SIG-M5 treated with dmso at 0.1 percent for 504 hours (cell line): ENCODE results near the gene PHYKPL.
A peak's percentile ranks its signal among the peaks of the same experiment; 100 is the strongest.

Experiments
- DNase-seq: peaks from one replicate; lab custom pipeline; 2025; ENCODE audit not compliant: unreplicated experiment; lab: John Stamatoyannopoulos, UW

The PHYKPL gene

DNA sequence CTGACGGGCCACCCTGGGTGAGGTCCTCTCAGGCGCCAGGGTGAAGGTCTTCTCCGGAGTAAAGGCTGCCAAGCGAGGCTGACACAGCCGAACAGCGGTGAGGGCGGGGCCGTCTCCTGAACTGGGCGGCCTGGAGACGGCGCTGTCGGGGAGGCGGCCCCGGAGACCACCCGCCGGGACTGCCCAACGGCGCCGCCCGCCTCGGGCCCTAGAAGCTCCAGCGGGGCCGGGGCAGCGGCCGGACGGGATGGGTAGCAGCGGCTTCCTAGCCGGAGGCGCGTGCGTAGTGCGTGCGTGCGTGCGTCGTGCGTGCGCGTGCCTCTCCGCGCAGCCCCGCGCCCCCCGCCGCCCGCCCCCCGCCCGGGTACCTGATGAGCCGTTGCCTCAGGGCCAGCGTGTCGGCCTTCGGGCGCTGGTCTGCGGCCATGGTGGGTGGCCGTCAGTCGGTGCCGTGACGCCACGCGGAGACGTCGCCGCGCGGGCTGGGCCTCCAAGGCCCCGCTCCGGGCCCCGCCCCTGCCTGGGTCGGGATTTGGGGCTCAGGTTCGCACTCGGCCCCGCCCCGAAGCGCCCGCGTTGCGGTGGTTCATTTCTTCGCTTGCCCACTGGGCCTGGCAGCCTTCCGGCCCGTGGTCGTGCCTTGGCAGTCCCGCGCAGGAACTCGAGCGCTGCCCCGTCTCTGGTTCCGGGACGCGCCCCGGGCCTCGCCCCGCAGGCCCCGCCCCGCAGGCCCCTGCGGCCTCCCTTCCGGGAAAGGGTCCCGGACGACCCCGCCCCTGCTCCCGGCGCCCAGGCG lies at the start of gene PHYKPL:
Gene PHYKPL (minus strand): TSS at position 679 of the 796 bp plus-strand sequence. CDS start 252 bp downstream, at position 427.
- peak; percentile 58 for DNase-seq

DNA sequence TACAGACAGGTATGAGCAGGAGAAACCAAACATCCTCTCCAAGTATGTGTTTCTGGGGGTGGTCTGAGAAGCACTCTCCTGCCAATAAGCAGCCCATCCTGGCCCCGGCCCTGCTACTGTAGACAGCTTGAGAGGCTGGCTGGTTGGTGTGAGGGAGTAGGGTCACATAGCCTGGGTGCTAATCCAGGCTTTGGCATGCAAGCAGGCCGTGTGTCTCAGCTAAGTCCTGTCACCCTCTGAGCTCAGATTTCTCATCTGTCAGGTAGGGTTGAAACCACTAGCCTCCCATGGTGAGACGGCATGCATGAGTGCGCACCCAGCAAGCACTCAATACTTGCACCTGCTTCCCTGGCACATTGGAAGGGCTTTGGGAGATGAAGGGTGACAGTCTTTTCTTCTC lies 49.8 kb upstream of the PHYKPL start:
- DNase-seq, result no peak

DNA sequence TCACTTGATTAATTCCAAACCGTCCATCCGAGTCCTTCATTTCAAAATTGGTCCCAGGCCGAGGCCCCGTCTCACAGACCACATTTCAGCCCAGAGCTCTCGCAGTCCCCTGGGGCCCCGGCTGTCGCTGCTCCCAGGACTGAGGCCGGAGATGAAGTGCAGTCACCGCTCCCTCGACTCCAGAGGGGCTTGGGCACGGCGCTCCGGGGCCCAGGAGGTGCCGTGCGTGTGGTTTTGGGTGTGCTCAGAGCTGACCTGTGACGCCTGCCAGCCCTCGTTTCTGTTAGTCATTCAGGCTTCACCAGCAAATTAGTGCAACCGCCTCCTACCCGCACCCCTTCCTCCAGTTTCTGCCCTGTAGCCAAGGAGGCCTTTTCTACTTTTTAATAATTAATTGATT lies 48.7 kb upstream of the PHYKPL start:
- no peak for DNase-seq

DNA sequence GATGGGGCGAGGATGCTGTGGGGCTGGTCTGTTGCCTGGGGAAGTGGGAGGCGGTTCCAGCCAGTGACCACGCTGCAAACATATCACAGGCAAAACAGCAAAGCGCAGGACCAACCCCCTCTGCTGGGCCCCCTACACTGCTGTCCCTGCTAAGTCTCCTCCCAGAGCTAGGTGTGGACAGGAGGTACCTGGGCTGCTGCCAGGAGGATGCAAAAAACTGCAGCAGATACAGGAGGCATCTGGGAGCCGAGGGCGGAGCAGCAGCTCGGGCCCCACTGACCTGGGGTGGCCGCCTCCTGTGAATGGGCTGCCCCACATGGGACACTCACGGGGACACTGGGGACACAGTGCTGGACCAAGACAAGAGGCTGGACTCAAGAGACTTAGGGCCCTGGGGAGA lies 48.0 kb upstream of the PHYKPL start:
- no peak for DNase-seq

DNA sequence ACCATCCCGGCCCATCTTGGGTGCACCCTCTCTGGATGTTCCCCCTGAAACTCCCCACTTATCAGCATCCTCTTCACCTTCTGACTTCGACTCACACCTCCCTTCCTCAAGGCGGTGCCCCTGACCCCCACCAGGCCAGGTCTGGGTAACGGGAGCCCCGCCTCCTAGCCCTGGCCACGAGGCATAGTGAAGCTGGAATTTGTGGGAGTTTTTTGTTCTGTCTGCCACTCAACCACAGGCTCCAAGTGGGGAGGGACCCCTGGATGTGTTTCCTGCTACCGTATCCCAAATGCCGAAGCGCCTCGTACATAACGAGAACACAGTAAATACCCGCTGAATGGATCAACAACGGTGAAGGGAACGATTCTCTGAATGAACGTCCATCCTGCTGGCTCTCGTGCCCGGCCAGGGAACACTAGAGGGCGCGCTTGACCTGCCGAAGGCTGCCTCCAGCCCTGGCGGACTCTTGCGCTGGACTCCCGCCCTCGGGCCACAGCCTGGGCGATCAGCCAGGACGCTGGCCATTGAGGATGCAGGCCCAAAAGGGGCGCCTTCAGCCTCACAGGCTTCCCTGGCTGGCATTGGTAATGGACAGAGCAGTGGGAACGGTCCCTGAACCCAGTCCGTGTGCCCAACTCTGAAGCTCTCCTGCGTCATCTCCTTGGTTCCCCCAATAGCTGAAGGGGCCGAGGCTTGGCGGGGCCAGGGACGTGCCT lies 47.3 kb upstream of the PHYKPL start:
- DNase-seq, result peak; percentile 57

DNA sequence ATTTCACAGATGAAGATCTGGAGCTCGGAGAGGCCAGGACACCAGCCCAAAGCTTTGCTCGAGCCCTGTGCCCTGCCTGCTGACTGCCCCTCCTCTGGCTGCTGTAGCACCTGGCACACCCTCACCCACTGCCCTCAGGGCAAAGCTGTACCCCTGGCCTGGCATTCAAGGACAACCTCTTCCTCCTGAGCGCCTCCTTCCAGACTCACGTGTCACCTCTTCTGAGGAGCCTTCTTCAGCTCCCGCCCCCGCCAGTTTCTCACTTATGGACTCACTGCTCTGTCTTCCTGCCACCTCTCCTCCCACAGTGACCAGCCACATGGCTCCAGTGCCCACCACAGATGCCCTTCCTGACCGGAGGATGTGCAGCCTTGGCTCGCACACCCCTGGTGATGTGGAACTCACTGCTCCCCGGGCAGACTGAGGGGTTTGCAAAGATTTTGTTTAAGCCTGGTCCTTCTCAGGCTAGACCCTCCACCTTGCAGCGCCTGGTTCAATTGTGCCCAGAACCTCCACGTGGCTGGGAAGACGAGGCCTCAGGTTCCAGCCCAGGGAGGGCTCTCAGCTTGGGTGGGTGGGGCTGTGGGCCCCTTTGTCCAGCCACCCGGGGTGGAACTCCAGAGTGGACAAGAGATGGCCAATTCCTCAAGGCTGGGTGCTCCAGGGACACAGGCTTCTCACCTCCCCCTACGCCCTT lies 46.6 kb upstream of the PHYKPL start:
- no peak for DNase-seq

DNA sequence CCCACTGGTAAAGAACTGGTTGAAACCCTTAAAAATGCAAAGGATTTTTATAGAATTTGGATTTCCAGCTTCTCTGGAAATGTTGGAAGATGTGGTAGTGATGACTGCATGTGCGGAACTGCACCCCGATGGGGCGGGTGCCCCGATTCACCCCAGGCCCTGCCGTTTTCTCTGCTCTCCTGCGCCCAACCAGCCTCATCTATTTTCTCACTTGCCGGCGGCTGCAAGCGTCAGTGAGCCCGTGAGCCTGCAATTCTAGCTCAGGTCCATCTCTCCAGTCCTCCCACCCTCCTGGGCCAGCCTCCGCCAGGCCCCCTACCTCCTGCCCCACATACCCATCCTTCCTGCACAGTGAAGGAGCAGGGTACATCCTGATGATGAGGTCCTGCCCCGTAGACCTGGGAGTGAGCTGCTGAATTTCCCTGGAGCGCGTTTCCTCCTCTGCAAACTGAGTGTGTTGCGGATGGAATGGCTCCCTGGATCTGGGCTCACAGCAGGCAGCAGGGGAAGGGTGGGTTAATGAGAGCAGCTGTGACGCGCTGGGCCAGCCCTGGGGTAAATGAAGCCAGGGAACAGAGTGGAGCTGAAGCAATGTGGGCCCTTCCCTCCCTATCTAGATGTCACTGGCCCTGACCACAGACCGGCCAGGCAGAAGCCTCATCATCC lies 45.9 kb upstream of the PHYKPL start:
- no peak for DNase-seq

DNA sequence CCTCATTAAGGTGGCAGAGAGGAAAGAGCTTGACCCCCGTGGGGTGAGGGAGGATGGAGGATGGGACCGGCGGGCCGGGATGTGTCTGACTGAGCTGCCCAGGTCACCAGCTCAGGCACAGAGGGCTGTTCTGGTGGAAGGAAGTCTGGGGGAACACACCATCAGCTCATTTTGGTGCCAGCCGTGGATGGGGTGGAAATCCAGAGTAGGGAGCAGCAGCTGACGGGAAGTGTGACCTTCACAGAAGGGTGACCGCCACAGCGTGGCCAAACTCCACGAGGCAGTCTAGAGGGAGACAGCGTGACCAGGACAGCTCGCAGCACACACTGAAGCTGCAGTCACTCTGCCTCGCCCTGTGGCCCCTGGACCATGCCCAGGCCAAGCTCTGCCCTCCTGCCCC lies 45.3 kb upstream of the PHYKPL start:
- DNase-seq, result no peak

DNA sequence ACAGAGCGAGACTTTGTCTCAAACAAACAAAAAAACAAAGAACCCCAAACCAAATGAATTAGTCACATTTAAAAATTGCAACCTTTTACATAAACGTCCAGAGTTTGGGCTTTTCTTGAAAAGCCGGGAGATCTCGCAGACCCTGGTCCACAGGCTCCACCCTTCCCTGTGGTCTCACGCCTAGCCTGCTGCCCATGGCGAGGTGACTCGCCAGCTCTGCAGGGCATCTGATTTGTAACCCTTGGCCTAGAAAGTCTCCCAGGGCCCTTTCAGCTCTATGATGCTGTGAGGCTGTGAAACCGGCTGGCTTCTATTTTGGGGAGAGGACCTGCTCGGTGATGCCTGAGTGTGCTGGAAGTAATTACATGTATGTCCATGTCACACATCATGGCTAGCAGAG lies 44.7 kb upstream of the PHYKPL start:
- no peak for DNase-seq

DNA sequence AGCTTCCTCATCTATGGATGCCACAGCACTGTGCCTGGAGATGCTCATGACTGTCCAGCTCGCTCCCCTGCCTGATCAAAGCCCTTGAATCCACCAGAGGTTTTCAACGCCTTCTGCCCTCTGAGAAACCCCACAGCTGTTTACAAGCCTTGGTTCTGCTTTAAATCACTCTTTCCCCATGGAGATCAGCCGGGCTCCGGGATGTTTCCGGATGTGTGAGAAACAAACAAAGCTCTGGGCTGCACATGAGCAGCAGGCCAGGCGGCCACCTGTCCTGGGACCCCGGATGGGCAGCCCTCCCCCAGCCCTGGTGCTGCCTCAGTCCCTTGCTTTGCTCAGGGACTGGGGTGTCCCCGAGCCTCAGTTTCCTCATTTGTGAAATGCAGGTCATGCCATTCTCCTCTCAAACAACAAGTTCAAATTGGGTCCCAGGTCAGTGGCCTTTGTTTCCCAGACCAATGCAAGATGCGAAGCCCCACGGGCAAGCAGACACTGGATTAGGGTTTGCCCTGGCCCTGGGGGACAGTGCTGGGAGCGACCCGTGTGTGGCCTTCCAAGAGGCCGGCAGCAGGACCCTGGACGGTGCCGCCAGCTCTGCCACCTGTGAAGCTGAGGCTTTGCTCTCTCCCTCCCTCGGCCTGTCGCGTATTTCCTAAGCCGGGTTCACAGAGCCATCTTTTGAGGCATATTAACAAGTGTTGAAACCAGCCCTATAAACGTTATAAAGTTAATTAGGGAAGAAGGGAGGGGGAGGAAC lies 42.4 kb upstream of the PHYKPL start:
- DNase-seq, result no peak

DNA sequence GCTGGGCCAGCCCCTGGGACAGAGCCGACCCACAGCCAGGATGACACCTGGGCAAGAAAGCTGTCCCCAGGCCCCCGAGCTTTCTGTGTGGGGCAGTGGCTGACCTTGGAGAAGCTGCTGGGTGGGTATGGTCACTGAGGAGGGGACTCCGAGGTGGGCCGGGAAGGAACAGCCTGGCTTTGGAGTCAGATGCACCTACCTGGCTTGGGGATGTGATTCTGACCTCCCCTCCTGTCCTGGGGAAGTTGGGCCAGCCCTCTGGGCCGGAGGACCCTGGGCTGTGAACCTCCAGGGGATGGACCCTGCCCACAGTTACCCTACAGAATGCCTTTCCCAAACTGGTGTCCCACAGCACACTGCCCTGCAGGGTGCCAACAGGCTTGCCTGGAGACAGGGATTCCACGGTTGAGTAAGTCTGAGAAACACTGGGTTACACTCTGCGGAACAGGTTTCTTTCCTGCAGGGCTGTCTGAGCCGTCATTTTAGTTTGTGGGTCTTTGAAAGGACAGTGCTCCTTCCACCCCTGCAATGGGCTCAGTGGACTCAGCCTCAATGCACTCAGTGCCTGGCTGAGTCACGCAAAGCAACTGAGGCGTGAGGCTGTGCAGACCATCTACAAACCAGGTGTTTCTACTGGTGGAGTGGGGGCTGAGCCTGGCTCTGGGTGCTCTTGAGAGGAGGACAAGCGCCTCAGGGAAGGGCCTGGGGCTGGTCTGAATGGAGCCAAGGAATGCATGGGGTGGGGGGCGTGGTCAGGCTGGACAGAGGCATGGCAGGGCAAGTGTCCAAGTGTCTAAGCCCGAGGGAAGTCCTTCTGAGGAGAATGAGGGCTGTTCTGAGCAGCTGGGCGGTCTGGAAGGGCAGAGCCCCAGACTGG lies 41.3 kb upstream of the PHYKPL start:
- no peak for DNase-seq

DNA sequence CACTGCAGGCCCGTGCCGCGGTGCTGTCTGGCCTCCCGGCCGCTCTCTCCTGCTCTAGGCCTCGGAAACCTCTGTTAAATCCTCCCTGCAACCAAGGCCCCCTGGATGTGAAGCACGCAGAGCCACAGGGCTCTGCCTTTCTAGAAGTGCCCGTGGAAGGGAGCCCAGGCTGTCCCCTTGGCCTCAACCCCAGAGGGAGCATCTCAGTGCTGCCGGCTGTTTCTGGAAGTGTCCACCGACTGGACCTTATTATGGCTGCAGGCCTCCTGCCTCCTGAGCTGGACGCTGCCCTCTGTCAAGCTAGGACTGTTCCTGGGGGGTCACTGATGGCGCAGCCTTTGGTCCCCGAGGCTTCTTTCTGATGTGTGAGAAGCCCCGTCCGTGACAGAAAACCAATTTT lies 40.4 kb upstream of the PHYKPL start:
- DNase-seq, result no peak

DNA sequence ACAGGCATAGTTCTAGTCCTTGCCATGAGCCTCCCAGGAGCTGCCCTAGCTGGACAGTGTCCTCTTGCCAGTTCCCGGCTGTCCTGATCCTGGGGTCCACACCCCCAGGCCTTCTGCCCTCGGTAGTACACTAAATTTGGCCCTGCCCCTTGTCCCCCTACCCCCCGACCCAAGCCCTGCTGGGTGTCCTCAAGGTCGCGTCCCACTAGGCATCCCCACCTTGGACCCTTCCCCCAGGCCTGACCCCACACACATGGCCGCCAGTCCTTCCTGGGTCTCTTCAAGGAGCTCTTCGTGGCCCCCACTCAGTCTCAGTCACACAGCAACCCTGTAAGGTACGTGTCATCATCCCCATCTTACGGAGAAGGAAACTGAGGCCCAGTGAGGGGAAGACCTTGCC lies 40.0 kb upstream of the PHYKPL start:
- no peak for DNase-seq

DNA sequence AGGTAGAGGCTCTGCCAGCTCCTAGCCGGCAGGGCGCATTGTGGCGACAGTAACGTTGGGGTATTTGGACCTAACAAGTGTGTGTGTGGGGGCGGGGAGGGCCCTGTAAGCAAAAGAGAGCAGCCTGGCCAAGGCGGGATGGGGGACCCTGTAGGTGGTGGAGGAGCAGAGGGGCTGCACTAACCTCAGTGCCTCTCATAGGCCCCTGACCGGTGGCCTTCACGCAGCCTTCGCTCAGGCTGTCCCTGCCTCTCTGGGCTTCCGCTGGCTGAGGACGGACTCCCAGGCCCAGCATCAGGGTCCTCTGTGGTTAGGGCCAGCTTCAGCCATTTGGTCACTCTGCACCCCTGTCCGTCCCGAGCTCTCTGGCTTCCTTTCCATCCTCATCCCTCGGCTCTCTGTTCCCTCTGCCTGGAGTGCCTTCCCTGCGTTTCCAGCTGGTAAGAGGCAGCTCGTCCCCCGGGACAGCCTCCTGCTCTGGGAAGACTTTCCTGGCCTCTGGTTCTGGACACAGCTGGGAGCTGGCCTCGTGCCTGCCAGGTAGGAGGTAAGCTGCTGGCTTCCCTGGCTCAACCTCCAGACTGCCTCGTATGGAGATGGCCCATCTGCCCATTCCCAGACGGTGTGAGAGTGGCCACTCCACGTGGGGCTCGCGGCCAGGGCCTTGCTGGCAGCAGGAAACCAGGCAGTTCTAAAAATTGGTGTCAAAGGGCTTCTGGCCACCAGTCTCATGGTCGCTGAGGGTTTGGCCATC lies 39.3 kb upstream of the PHYKPL start:
- DNase-seq, result no peak

DNA sequence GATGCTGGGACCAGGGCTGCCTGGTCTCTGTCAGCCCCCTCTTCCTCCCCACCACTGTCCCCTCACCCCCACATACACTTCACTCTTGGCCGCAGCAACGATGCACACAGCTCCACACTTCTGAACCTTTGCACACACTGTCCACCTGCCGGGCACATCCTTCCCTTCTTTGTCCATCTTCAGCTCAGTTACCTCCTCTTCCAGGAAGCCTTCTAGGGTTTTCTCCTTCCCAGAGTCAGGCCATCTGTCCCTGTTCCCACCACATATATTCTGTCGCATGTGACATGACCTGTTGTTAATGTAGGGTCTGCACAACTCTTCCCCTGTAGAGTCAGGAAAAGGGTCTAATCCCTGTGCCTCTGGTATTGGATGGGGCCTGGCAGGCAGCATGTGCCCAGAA lies 38.6 kb upstream of the PHYKPL start:
- DNase-seq, result no peak

DNA sequence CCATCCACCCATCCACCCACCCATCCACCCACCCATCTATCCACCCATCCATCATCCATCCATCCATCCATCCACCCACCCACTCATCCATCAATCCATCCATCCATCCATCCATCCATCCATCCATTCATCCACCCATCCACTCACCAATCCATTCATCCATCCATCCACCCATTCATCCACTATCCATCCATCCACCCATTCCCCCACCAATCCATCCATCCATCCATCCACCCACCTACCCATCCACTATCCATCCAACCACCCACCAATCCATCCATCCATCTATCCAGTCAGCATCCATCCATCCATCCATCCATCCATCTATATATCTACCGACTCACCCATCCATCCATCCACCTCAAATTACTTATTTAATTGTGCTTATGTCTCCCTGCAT lies 36.9 kb upstream of the PHYKPL start:
- no peak for DNase-seq

DNA sequence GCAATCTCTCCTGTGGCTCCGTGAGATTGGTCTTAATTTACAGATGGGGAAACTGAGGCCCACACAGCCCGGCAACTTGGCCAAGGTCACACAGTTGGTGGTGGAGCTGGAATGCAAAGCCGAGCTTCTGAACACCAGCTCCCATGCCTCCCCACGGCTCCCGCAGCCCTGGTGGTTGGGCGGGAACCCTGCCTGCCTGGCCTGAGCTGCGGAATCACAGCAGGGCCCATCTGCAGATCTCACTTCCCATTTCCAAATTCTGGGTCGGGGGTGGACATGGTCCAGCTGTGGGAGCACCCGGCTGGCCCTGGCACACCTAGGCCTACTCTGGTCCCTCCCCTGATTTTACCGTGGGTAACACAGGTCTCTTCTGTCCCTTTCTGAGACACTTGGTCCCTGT lies 35.3 kb upstream of the PHYKPL start:
- DNase-seq, result no peak

DNA sequence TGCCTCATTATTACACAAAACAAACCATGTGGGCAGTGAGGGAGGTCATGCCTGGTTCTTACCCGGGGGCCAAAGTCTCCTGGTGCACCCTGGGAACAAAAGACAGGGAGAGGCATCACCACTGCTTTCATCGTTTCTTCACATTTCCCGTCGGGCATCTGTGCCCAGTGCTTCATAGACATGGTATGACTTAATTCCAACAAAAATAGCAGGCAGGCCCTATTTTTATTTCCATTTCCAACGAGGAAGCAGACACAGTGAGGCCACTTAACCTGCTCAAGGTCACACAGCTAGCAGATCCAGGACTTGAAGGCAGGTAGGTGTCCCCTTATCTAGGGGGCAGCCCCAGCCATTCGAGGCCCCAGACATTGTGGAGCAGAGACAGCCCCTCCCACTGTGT lies 34.6 kb upstream of the PHYKPL start:
- DNase-seq, result no peak

DNA sequence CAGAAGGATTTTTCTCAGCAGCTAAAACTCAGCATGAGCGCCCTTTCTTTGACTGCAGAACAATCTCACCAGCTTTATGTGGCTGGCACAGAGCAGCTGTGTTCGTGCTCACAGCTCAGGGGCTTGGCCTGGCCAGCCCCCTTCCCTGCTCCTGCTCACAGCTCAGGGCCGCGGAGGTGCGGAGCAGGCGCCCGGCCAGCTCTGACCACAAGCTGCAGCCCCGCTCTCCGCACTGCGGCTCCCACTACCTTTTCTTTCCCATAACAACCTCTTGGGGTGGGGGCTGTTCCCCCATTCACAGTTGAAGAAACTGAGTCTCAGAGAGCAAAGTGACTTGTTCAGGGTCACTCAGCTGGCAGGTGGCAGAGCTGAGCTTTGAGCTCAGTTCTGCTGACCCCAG lies 34.0 kb upstream of the PHYKPL start:
- no peak for DNase-seq
